Neural progenitor cell (in vitro differentiated cells): Measurements from ENCODE around the gene AVPR1B. TPM values are rescaled to one million over a fixed set of nuclear protein-coding genes. Genes with fewer than 3 reads are reported as not detected.

Experiments used
- DNase-seq: peaks from one replicate; pipeline ENCODE4 v3.0.0-alpha.2; 2016; ENCODE audit warnings: low spot score
- H2AFZ ChIP-seq: fragments of 200-600 bp; sonication (generic); replicated peaks from 2 replicates; pipeline ENCODE4 v1.6.1; 2016; ENCODE audit warnings: antibody characterized with exemption
- H3F3A ChIP-seq: fragments of 200-600 bp; sonication (generic); 2 replicates; pipeline ENCODE4 v1.6.1; 2016; ENCODE audit warnings: antibody characterized with exemption, low read depth
- H3K27ac ChIP-seq: fragments of 200-600 bp; sonication (generic); 2 replicates; pipeline ENCODE4 v1.5.1; 2016; ENCODE audit warnings: mild to moderate bottlenecking
- H3K27me3 ChIP-seq: fragments of 200-600 bp; sonication (generic); 2 replicates; pipeline ENCODE4 v1.6.1; 2016; ENCODE audit warnings: mild to moderate bottlenecking, moderate library complexity
- H3K36me3 ChIP-seq: fragments of 200-600 bp; sonication (generic); 2 replicates; pipeline ENCODE4 v1.5.1; 2016
- H3K4me1 ChIP-seq: fragments of 200-600 bp; sonication (generic); 2 replicates; pipeline ENCODE4 v1.6.1; 2016; ENCODE audit warnings: mixed run types
- H3K4me2 ChIP-seq: fragments of 200-600 bp; sonication (generic); 2 replicates; pipeline ENCODE4 v1.6.1; 2016
- H3K4me3 ChIP-seq: fragments of 200-600 bp; sonication (generic); 2 replicates; pipeline ENCODE4 v1.5.1; 2016
- H3K79me2 ChIP-seq: fragments of 200-600 bp; sonication (generic); 2 replicates; pipeline ENCODE4 v1.6.1; 2016; ENCODE audit warnings: low read depth
- H3K9ac ChIP-seq: fragments of 200-600 bp; sonication (generic); 2 replicates; pipeline ENCODE4 v1.6.1; 2016
- H3K9me3 ChIP-seq: fragments of 200-600 bp; sonication (generic); 2 replicates; pipeline ENCODE4 v1.5.1; 2016; ENCODE audit warnings: low read depth
- H4K20me1 ChIP-seq: fragments of 200-600 bp; sonication (generic); 2 replicates; pipeline ENCODE4 v1.6.1; 2016; ENCODE audit warnings: low read depth
- H3K27ac Mint-ChIP-seq: 3 replicates; pipeline ENCODE4 v1.8.0; 2021; ENCODE audit warnings: mixed read lengths
- H3K27me3 Mint-ChIP-seq: 2 replicates; pipeline ENCODE4 v1.8.0; 2022; ENCODE audit warnings: low read depth, mild to moderate bottlenecking, inconsistent platforms, moderate library complexity, mixed read lengths; ENCODE audit not compliant: insufficient read depth
- H3K36me3 Mint-ChIP-seq: 3 replicates; pipeline ENCODE4 v1.8.0; 2021; ENCODE audit warnings: mixed read lengths
- H3K4me1 Mint-ChIP-seq: 3 replicates; pipeline ENCODE4 v1.8.0; 2021; ENCODE audit warnings: mixed read lengths
- H3K4me3 Mint-ChIP-seq: 3 replicates; pipeline ENCODE4 v1.8.0; 2021; ENCODE audit warnings: mild to moderate bottlenecking, moderate library complexity, mixed read lengths
- H3K9me3 Mint-ChIP-seq: 3 replicates; pipeline ENCODE4 v1.8.0; 2020; ENCODE audit warnings: mixed read lengths
- small RNA-seq: library from RNA; depleted of rRNA; stranded (forward); fragments of <200 nt; gene quantifications from one replicate; pipeline ENCODE3, GENCODE V24; 2015
- total RNA-seq: library from RNA; depleted of rRNA; stranded (reverse); fragments of >200 nt; gene quantifications from 2 replicates; pipeline ENCODE4 v1.2.3, GENCODE V29; 2015; ENCODE audit warnings: low replicate concordance
- TF ChIP-seq, protein P1 (sequence below): fragments of 200-600 bp; sonication (generic); IDR thresholded peaks from 2 replicates; pipeline ENCODE4 v1.5.1; 2017; ENCODE audit warnings: antibody characterized with exemption, mild to moderate bottlenecking

The AVPR1B gene
- total RNA-seq, 1 donor from 2014 or later = not detected

DNA sequence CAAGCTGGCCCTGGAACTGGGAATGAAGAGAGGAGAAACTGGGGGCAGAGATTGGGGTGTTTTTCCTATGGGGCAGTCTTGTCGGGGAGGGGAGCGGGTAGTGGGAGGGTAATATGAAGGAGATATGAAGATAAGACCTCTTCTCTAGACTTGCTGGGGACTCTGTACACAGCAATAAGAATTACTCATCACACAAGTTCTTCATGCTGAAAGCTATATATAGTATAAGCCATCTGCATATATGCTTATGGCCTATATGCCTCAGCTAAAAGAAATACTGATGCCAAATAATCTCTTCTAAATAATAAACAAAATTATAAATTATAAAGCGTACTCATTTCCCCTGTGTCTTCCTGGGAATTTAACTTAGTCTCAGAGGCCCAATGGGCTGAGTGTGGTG, 56.3 kb downstream of the AVPR1B start:
- TF ChIP-seq, protein P1, sequence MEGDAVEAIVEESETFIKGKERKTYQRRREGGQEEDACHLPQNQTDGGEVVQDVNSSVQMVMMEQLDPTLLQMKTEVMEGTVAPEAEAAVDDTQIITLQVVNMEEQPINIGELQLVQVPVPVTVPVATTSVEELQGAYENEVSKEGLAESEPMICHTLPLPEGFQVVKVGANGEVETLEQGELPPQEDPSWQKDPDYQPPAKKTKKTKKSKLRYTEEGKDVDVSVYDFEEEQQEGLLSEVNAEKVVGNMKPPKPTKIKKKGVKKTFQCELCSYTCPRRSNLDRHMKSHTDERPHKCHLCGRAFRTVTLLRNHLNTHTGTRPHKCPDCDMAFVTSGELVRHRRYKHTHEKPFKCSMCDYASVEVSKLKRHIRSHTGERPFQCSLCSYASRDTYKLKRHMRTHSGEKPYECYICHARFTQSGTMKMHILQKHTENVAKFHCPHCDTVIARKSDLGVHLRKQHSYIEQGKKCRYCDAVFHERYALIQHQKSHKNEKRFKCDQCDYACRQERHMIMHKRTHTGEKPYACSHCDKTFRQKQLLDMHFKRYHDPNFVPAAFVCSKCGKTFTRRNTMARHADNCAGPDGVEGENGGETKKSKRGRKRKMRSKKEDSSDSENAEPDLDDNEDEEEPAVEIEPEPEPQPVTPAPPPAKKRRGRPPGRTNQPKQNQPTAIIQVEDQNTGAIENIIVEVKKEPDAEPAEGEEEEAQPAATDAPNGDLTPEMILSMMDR = no peak
- H3K27me3 Mint-ChIP-seq = peaks cover 16% of the 10 kb centered on the region
- H3K4me3 Mint-ChIP-seq = no peak overlapping the region

More for the DNA sequence above, 56.3 kb downstream of the AVPR1B start:
- Histone ChIP-seq H4K20me1 (no peaks in the 10 kb centered on the region), H3K9me3 (no peaks in the 10 kb centered on the region), H2AFZ (no peak overlapping the region), H3K4me1 (no peaks in the 10 kb centered on the region), H3K36me3 (no peaks in the 10 kb centered on the region), H3K27me3 (no peaks in the 10 kb centered on the region), H3K9ac (no peak overlapping the region), H3K4me3 (no peak overlapping the region), H3K4me2 (no peak overlapping the region), H3K27ac (no peak overlapping the region), H3K79me2 (no peaks in the 10 kb centered on the region), H3F3A (no peaks in the 10 kb centered on the region)
- Mint-ChIP-seq H3K9me3 (peaks cover 33% of the 10 kb centered on the region), H3K4me1 (peaks cover 10% of the 10 kb centered on the region), H3K36me3 (peaks cover 6% of the 10 kb centered on the region), H3K27ac (no peak overlapping the region)
- no peak for DNase-seq

Small RNA genes within 50 kb of the gene (small RNA-seq; reads per million reads assigned to genes)
- not detected for gene RF00271

Other genes starting within 250 kb of the AVPR1B start
- not detected in 2 replicates for gene SLC26A9, start 173.9 kb downstream of the AVPR1B start, total RNA-seq
- 0.22 TPM in 1 of 2 replicates, not detected in the other for gene RAB7B, start 114.0 kb downstream of the AVPR1B start, total RNA-seq
- not detected in 2 replicates for gene CTSE, start 93.5 kb downstream of the AVPR1B start, total RNA-seq
- not detected in 2 replicates for gene RHEX, start 64.2 kb downstream of the AVPR1B start, total RNA-seq
- 24.6 and 36.2 TPM in 2 replicates for gene FAM72A, start 85.5 kb upstream of the AVPR1B start, total RNA-seq
- gene SRGAP2, start 86.2 kb upstream of the AVPR1B start, total RNA-seq = 88.4 and 89.9 TPM in 2 replicates